Measurements from ENCODE around the gene UTP25. TPM values are rescaled to one million over a fixed set of nuclear protein-coding genes. Genes with fewer than 3 reads are reported as not detected.

The UTP25 gene
- total RNA-seq, 1 experiment from 2014 or later: 4.8 TPM

DNA sequence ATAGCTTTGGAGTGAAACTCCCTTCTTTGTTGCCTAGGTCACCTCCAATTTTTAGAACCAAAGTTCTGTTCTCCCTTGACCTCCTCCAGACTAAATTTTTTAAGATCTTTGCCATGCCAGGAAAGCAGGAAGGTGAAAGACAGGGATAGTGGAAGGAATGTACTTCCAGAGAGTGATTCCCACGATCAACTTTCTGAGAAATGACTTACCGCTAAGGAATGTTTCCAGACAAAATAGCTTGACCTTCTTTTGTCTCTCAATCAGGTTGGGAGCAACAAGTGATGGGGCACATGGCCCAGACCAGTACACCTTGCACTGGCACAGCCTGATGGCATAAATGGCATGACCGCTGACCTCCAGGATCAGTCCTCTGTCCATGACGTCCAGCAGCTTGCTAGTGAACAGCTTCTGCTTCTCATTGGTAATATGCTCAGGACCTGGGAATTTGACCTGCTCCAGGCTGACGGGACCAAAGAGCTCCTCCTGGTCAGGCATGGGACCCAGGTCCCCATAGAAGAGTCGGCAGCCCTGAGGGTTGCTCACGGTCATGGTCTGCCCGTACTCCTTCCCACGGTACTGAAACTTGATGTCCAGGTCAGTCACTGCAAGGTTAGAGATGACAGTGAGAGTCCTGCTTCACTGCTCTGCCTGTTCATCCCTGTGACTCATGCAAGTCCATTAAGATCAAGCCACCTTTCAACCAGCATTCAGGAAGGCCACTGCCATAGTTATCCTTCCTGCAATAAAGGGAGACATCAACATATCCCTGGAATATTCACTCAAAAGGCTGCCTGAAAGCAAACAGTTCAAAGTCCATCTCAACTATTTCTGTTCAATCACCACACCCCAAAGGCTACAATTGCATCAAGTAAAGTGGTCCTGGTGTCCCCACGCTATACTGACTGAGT is 37.2 kb upstream of the UTP25 start:
- Mint-ChIP-seq H3K9me3 (0 out of 2 replicates have a peak, but pooled peaks cover 7% of the 10 kb centered on the region), H3K4me3 (no peak overlapping the region), H3K36me3 (peaks cover 50% of the 10 kb centered on the region), H3K4me1 (no peaks in the 10 kb centered on the region), H3K27me3 (ENCODE audit: low read depth) (peaks cover 6% of the 10 kb centered on the region), H3K27ac (no peak overlapping the region)
- POLR2A ChIA-PET: no interaction called here
- CTCF ChIA-PET: interaction anchor here (1.2 kb wide), 1 partner anchor 15 kb away, joined by 4 read pairs; the partner anchor contains the start of gene IRF6
- DNase-seq (ENCODE audit: low spot score): no peak
- TF ChIP-seq, protein P1, sequence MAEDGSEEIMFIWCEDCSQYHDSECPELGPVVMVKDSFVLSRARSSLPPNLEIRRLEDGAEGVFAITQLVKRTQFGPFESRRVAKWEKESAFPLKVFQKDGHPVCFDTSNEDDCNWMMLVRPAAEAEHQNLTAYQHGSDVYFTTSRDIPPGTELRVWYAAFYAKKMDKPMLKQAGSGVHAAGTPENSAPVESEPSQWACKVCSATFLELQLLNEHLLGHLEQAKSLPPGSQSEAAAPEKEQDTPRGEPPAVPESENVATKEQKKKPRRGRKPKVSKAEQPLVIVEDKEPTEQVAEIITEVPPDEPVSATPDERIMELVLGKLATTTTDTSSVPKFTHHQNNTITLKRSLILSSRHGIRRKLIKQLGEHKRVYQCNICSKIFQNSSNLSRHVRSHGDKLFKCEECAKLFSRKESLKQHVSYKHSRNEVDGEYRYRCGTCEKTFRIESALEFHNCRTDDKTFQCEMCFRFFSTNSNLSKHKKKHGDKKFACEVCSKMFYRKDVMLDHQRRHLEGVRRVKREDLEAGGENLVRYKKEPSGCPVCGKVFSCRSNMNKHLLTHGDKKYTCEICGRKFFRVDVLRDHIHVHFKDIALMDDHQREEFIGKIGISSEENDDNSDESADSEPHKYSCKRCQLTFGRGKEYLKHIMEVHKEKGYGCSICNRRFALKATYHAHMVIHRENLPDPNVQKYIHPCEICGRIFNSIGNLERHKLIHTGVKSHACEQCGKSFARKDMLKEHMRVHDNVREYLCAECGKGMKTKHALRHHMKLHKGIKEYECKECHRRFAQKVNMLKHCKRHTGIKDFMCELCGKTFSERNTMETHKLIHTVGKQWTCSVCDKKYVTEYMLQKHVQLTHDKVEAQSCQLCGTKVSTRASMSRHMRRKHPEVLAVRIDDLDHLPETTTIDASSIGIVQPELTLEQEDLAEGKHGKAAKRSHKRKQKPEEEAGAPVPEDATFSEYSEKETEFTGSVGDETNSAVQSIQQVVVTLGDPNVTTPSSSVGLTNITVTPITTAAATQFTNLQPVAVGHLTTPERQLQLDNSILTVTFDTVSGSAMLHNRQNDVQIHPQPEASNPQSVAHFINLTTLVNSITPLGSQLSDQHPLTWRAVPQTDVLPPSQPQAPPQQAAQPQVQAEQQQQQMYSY (CRISPR knock-in tag; IDR thresholded peaks at IDR 0.05): no peak
- TF ChIP-seq, protein P2, sequence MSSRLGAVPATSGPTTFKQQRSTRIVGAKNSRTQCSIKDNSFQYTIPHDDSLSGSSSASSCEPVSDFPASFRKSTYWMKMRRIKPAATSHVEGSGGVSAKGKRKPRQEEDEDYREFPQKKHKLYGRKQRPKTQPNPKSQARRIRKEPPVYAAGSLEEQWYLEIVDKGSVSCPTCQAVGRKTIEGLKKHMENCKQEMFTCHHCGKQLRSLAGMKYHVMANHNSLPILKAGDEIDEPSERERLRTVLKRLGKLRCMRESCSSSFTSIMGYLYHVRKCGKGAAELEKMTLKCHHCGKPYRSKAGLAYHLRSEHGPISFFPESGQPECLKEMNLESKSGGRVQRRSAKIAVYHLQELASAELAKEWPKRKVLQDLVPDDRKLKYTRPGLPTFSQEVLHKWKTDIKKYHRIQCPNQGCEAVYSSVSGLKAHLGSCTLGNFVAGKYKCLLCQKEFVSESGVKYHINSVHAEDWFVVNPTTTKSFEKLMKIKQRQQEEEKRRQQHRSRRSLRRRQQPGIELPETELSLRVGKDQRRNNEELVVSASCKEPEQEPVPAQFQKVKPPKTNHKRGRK (CRISPR knock-in tag; IDR thresholded peaks at IDR 0.05; ENCODE audit: borderline replicate concordance): no peak
- TF ChIP-seq SMAD3 (CRISPR knock-in tag; IDR thresholded peaks at IDR 0.05; ENCODE audit: borderline replicate concordance) (no peak), ELF4 (CRISPR knock-in tag; IDR thresholded peaks at IDR 0.05; ENCODE audit: low read depth) (no peak), FOXP1 (CRISPR knock-in tag; IDR thresholded peaks at IDR 0.05; ENCODE audit: borderline replicate concordance) (no peak), FOXJ3 (CRISPR knock-in tag; IDR thresholded peaks at IDR 0.05; ENCODE audit: borderline replicate concordance) (no peak), NFATC4 (CRISPR knock-in tag; IDR thresholded peaks at IDR 0.05) (no peak), ZNF138 (CRISPR knock-in tag; conservative IDR thresholded peaks at IDR 0.05) (no peak), SMAD4 (CRISPR knock-in tag; IDR thresholded peaks at IDR 0.05) (no peak), GTF2I (CRISPR knock-in tag; conservative IDR thresholded peaks at IDR 0.05) (no peak), KAT7 (CRISPR knock-in tag; IDR thresholded peaks at IDR 0.05; ENCODE audit: borderline replicate concordance) (no peak), NFYB (CRISPR knock-in tag; conservative IDR thresholded peaks at IDR 0.05; ENCODE audit: low read depth) (no peak), IRF2 (CRISPR knock-in tag; IDR thresholded peaks at IDR 0.05; ENCODE audit: borderline replicate concordance, low read depth) (no peak)
- TF ChIP-seq, protein P3, sequence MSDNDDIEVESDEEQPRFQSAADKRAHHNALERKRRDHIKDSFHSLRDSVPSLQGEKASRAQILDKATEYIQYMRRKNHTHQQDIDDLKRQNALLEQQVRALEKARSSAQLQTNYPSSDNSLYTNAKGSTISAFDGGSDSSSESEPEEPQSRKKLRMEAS (CRISPR knock-in tag; IDR thresholded peaks at IDR 0.05): no peak
- TF ChIP-seq, protein P4, sequence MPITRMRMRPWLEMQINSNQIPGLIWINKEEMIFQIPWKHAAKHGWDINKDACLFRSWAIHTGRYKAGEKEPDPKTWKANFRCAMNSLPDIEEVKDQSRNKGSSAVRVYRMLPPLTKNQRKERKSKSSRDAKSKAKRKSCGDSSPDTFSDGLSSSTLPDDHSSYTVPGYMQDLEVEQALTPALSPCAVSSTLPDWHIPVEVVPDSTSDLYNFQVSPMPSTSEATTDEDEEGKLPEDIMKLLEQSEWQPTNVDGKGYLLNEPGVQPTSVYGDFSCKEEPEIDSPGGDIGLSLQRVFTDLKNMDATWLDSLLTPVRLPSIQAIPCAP (CRISPR knock-in tag; IDR thresholded peaks at IDR 0.05): no peak
- TF ChIP-seq, protein P5, sequence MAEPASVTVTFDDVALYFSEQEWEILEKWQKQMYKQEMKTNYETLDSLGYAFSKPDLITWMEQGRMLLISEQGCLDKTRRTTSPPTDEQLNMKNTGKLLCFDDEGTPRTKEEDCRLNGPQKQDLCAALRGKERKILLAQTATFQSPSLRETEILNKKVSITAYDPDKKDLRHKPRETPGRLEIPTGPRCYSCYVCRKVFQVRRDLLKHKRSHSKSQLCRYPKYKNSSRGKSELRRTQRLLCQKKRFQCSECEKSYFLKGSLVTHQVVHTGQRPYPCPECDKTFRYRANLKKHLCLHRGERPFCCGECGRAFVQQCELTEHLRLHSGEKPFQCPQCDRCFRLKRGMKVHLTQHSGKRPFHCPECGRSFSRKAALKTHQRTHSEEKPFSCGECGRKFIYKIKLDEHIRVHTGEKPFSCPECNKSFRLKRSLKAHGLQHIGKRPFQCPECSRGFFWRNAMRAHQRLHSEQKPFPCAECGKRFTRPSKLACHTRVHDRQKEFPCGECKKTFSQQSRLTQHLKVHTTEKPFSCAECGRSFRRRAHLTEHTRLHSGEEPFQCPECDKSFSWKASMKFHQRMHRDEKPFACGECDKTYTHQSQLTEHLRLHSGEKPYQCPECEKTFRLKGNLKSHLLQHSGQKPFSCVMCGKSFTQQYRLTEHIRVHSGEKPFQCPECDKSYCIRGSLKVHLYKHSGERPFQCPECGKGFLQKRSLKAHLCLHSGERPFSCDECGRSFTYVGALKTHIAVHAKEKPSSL (CRISPR knock-in tag; conservative IDR thresholded peaks at IDR 0.05): no peak
- TF ChIP-seq, protein P6, sequence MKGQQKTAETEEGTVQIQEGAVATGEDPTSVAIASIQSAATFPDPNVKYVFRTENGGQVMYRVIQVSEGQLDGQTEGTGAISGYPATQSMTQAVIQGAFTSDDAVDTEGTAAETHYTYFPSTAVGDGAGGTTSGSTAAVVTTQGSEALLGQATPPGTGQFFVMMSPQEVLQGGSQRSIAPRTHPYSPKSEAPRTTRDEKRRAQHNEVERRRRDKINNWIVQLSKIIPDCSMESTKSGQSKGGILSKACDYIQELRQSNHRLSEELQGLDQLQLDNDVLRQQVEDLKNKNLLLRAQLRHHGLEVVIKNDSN (CRISPR knock-in tag; IDR thresholded peaks at IDR 0.05): no peak
- TF ChIP-seq, protein P7, sequence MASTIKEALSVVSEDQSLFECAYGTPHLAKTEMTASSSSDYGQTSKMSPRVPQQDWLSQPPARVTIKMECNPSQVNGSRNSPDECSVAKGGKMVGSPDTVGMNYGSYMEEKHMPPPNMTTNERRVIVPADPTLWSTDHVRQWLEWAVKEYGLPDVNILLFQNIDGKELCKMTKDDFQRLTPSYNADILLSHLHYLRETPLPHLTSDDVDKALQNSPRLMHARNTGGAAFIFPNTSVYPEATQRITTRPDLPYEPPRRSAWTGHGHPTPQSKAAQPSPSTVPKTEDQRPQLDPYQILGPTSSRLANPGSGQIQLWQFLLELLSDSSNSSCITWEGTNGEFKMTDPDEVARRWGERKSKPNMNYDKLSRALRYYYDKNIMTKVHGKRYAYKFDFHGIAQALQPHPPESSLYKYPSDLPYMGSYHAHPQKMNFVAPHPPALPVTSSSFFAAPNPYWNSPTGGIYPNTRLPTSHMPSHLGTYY (CRISPR knock-in tag; IDR thresholded peaks at IDR 0.05): no peak
- no peak for ATAC-seq
